Endothelial cell of umbilical vein (primary cell): ENCODE measurements around the gene BMPER. TPM values are rescaled to one million over a fixed set of nuclear protein-coding genes. Genes with fewer than 3 reads are reported as not detected.

Experiments
- BruUV-seq: library from RNA; stranded (reverse); fragments of 400-500 nt; replicated peaks from 2 replicates; lab custom pipeline; 2021; lab: Mats Ljungman, UMichigan
- CTCF ChIA-PET: fragments of 300-600, 350-600 bp; sonication (Branson Sonifier 250); formaldehyde crosslinking; loops from one replicate; lab custom pipeline; 2021; ENCODE audit warnings: antibody characterized with exemption, inconsistent platforms; lab: Charles Lee
- POLR2A ChIA-PET: fragments of 300-600, 350-600 bp; sonication (Branson Sonifier 250); formaldehyde crosslinking; loops from one replicate; lab custom pipeline; 2021; ENCODE audit warnings: antibody characterized with exemption, inconsistent platforms; lab: Charles Lee
- DNase-seq: peaks from one replicate; pipeline ENCODE4 v3.0.0-alpha.2; 2011; ENCODE audit warnings: low read depth, low spot score
- FAIRE-seq: peaks from 2 replicates; lab custom pipeline; 2011; peaks lifted over from hg19 to GRCh38; lab: Jason Lieb, UNC
- H2AFZ ChIP-seq: 2 replicates; pipeline ENCODE4 v1.6.0; 2012; ENCODE audit warnings: low read depth, low read length, control low read depth, inconsistent platforms
- H3K27ac ChIP-seq: 2 replicates; pipeline ENCODE4 v1.5.1; 2011; ENCODE audit warnings: low read depth, mild to moderate bottlenecking, control low read depth, low read length, moderate library complexity; ENCODE audit not compliant: insufficient read depth
- H3K27me3 ChIP-seq, 2 experiments: 2 replicates each; pipeline versions ENCODE4 v1.6.0 to v1.6.1; 2011; ENCODE audit warnings: low read length in 2 of 2, mixed read lengths in 1 of 2; ENCODE audit not compliant: control insufficient read depth in 2 of 2, insufficient read depth in 2 of 2
- H3K36me3 ChIP-seq, 2 experiments: 2 replicates in 1 of 2; 3 replicates in 1 of 2; pipeline ENCODE4 v1.5.1; 2011; ENCODE audit warnings: low read length in 2 of 2, mild to moderate bottlenecking in 1 of 2, moderate library complexity in 1 of 2; ENCODE audit not compliant: control insufficient read depth in 2 of 2, insufficient read depth in 2 of 2; ENCODE audit errors: extremely low read depth in 1 of 2
- H3K4me1 ChIP-seq: 3 replicates; pipeline ENCODE4 v1.5.1; 2011; ENCODE audit warnings: mild to moderate bottlenecking, low read length; ENCODE audit not compliant: control insufficient read depth, insufficient read depth; ENCODE audit errors: extremely low read depth
- H3K4me2 ChIP-seq: 2 replicates; pipeline ENCODE4 v1.6.1; 2011; ENCODE audit warnings: low read length, control low read depth, mixed read lengths; ENCODE audit not compliant: insufficient read depth
- H3K4me3 ChIP-seq, 3 experiments: fragments of 200-600 bp in 1 of 3; sonication (generic), shearing (Covaris generic) in 1 of 3; replicated peaks in 1 of 3; 2 replicates each; pipeline ENCODE4 v1.5.1; 2011 to 2016; ENCODE audit warnings: control low read depth in 3 of 3, low read length in 3 of 3, mild to moderate bottlenecking in 2 of 3, inconsistent platforms in 1 of 3, low read depth in 1 of 3, moderate library complexity in 1 of 3; ENCODE audit not compliant: insufficient read depth in 1 of 3
- H3K79me2 ChIP-seq: 2 replicates; pipeline ENCODE4 v1.6.0; 2012; ENCODE audit warnings: low read length, inconsistent platforms; ENCODE audit not compliant: control insufficient read depth, insufficient read depth
- H3K9ac ChIP-seq: replicated peaks from 2 replicates; pipeline ENCODE3; 2011; ENCODE audit warnings: low read length, control low read depth; ENCODE audit not compliant: insufficient read depth; ENCODE audit errors: extremely low read depth
- H3K9me1 ChIP-seq: replicated peaks from 3 replicates; pipeline ENCODE4 v1.6.0; 2011; ENCODE audit warnings: mild to moderate bottlenecking, low read length; ENCODE audit not compliant: control insufficient read depth, insufficient read depth; ENCODE audit errors: extremely low read depth
- H3K9me3 ChIP-seq: replicated peaks from 2 replicates; pipeline ENCODE4 v1.5.1; 2012; ENCODE audit warnings: low read length, inconsistent platforms; ENCODE audit not compliant: control insufficient read depth, insufficient read depth
- H4K20me1 ChIP-seq: replicated peaks from 2 replicates; pipeline ENCODE3; 2011; ENCODE audit warnings: mild to moderate bottlenecking, low read length; ENCODE audit not compliant: control insufficient read depth, insufficient read depth; ENCODE audit errors: extremely low read depth
- EZH2 ChIP-seq: IDR thresholded peaks from 2 replicates; pipeline ENCODE4 v1.6.1; 2012; ENCODE audit warnings: borderline replicate concordance, low read depth, mild to moderate bottlenecking, moderate library complexity, low read length, inconsistent platforms; ENCODE audit not compliant: severe bottlenecking
- FOS ChIP-seq: IDR thresholded peaks from 2 replicates; pipeline ENCODE4 v1.6.1; 2011; ENCODE audit warnings: mild to moderate bottlenecking, low read length, moderate library complexity, borderline replicate concordance; ENCODE audit not compliant: insufficient read depth
- GATA2 ChIP-seq: IDR thresholded peaks from 2 replicates; pipeline ENCODE4 v1.7.0; 2011; ENCODE audit warnings: low read depth, mild to moderate bottlenecking, moderate library complexity, mixed read lengths, low read length; ENCODE audit not compliant: insufficient read length, insufficient read depth
- JUN ChIP-seq: IDR thresholded peaks from 2 replicates; pipeline ENCODE4 v1.6.1; 2011; ENCODE audit warnings: borderline replicate concordance, low read depth; ENCODE audit not compliant: insufficient read length, insufficient read depth
- MAX ChIP-seq: IDR thresholded peaks from 2 replicates; pipeline ENCODE4 v1.6.1; 2011; ENCODE audit not compliant: insufficient read depth, insufficient read length
- MYC ChIP-seq: IDR thresholded peaks from one replicate; pipeline ENCODE4 v1.6.1; 2011; ENCODE audit warnings: mild to moderate bottlenecking, low read depth, low read length
- POLR2A ChIP-seq: IDR thresholded peaks from 2 replicates; pipeline ENCODE4 v1.6.1; 2012; ENCODE audit warnings: low read depth, mild to moderate bottlenecking, control low read depth, low read length
- POLR2AphosphoS5 ChIP-seq: IDR thresholded peaks from 2 replicates; pipeline ENCODE4 v1.6.1; 2012; ENCODE audit warnings: low read depth, mild to moderate bottlenecking, control low read depth, low read length, moderate library complexity; ENCODE audit not compliant: insufficient read depth
- dilution Hi-C: fragments of 300-500 bp; cut with MboI; formaldehyde crosslinking; loops from one replicate; pipeline ENCODE4 v1.15.0; 2019; ENCODE audit warnings: low sequenced_read_pairs; ENCODE audit not compliant: extremely low pct_ligation_motif_present
- intact Hi-C: fragments of 100-400 bp; cut with micrococcal nuclease; formaldehyde crosslinking; loops from one replicate; pipeline ENCODE4 v1.10.0; 2022
- polyA plus RNA-seq, 4 experiments: library from polyadenylated mRNA; depleted of rRNA in 3 of 4; stranded (reverse) in 3 of 4; unstranded in 1 of 4; fragments of >200 nt; gene quantifications; 2 replicates each; pipeline versions ENCODE4 v1.2.1 to v1.2.3, GENCODE V29; 2011 to 2012; ENCODE audit warnings: missing spikeins in 1 of 4
- total RNA-seq: library from RNA; stranded (reverse); gene quantifications from 2 replicates; pipeline ENCODE4 v1.2.3, GENCODE V29; 2021
- TF ChIP-seq, protein P1 (sequence below), 2 donors: IDR thresholded peaks; 1 replicate in 1 of 2; 2 replicates in 1 of 2; pipeline ENCODE4 v1.5.1; 2011; ENCODE audit warnings: low read length in 2 of 2, mild to moderate bottlenecking in 2 of 2, moderate library complexity in 2 of 2, control low read depth in 1 of 2, inconsistent platforms in 1 of 2, low read depth in 1 of 2; ENCODE audit not compliant: insufficient read depth in 1 of 2; ENCODE audit errors: extremely low read depth in 1 of 2

BMPER gene
- total and polyA plus RNA-seq, 2 donors (not counting 3 experiments of a cell fraction or from before 2014, with no cell fraction given) = 0.10 to 0.13 TPM

DNA sequence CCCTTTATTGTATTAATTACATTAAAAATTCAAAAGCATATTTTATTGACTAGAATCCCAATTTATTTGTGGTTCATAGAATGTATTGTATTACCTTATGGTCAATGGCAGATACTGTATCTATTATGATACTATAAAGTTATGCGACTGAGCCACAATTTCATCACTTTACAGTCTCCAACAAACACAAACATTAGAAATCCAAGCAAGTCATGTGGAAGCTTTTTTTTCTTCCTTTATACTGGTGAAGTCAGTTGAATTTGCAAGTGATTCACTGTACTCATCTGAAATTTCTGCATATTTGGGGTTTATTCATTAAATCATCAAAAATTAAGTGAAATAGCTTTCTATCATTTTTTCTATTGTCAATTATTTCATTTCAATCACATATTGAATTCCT, 54.3 kb downstream of the BMPER start:
- Histone ChIP-seq H3K4me1 (no peaks in the 10 kb centered on the region), H4K20me1 (no peaks in the 10 kb centered on the region), H2AFZ (no peak overlapping the region), H3K9ac (no peak overlapping the region), H3K79me2 (no peaks in the 10 kb centered on the region), H3K4me2 (no peak overlapping the region), H3K27ac (no peak overlapping the region), H3K9me1 (no peaks in the 10 kb centered on the region), H3K9me3 (no peaks in the 10 kb centered on the region), H3K4me3 (no peak overlapping the region), H3K27me3 (peaks cover 0 to 1% of the 10 kb centered on the region in 2 experiments), H3K36me3 (no peaks in the 10 kb centered on the region)
- no TSS peak for BruUV-seq
- dilution Hi-C loops (no loop called here), intact Hi-C loops (no loop called here)
- ChIA-PET CTCF (no interaction called here), POLR2A (no interaction called here)
- FAIRE-seq = no peak
- TF ChIP-seq JUN = no peak
- no peak for TF ChIP-seq FOS
- TF ChIP-seq MAX = no peak
- TF ChIP-seq GATA2 = no peak
- TF ChIP-seq POLR2AphosphoS5 = no peak
- no peak for TF ChIP-seq POLR2A
- TF ChIP-seq MYC = no peak
- TF ChIP-seq, protein P1, sequence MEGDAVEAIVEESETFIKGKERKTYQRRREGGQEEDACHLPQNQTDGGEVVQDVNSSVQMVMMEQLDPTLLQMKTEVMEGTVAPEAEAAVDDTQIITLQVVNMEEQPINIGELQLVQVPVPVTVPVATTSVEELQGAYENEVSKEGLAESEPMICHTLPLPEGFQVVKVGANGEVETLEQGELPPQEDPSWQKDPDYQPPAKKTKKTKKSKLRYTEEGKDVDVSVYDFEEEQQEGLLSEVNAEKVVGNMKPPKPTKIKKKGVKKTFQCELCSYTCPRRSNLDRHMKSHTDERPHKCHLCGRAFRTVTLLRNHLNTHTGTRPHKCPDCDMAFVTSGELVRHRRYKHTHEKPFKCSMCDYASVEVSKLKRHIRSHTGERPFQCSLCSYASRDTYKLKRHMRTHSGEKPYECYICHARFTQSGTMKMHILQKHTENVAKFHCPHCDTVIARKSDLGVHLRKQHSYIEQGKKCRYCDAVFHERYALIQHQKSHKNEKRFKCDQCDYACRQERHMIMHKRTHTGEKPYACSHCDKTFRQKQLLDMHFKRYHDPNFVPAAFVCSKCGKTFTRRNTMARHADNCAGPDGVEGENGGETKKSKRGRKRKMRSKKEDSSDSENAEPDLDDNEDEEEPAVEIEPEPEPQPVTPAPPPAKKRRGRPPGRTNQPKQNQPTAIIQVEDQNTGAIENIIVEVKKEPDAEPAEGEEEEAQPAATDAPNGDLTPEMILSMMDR (IDR thresholded peaks at IDR 0.05; ENCODE audit: extremely low read depth in 1 of 2, insufficient read depth in 1 of 2, low read depth in 1 of 2, low read length in 2 of 2) = no peak
- no peak for TF ChIP-seq EZH2
- no peak for DNase-seq
